Measurements from ENCODE around the gene RUFY3.
"Not testable (repeated sequence)": the region's sequence is repeated elsewhere in the genome, so short reads cannot be mapped to it uniquely, and the experiment has no call there.

The RUFY3 gene

DNA sequence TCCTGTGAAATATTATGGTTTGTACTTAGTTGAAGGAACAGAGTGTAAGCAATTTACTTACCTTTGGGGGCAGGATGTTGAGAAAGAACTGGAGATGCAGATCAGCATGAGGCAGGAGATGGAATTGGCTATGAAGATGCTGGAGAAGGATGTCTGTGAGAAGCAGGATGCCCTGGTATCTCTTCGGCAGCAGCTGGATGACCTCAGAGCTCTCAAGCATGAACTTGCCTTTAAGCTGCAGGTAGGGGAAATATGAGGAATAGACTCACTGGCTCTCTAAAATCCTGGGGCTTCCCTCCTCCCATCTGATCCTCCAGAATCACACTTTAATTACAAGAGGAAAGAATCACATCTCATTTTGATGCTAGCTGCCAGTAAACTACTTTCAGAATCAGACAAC, 67.0 kb downstream of the RUFY3 start:
- DNase-seq = no peak

DNA sequence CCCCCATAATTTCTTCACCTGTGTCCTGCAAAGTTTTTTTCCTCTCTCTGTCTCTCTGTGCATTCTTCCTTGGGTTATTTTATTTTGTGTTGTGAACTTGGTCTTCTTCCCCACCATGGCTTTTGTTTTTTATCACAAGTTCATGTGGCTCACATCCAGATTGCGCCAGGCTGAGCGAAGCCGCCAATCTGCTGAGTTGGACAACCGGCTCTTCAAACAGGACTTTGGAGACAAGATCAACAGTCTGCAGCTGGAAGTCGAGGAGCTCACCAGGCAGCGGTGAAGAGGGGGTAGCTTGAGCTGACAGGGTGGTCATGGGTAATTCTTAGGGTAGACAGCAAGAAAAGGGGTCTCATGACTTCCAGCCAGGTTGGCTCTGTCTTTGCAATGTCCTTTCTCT, 71.9 kb downstream of the RUFY3 start:
- DNase-seq = no peak

DNA sequence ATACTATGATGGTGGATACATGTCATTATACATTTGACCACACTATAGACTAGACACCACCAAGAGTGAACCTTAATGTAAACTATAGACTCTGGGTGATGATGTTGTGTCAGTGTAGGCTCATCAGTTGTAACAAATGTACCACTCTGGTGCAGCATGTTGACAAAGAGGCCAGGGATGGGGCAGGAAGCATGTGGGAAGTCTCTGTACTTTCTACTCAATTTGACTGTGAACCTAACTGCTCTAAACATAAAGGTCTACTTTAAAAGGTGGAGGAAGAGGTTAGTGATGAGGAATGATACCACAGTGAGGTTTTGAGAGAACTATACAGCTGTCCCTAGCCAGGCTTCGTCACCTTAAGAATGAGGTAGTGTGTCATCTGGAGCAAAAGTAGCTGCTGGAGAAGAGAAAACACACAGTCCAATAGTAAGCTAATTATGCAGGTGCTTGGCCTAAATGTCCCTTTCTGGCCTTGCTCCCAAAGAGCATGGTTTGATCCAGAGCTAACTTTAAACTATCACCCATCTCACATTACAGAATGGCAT, 79.6 kb downstream of the RUFY3 start:
- DNase-seq = no peak

DNA sequence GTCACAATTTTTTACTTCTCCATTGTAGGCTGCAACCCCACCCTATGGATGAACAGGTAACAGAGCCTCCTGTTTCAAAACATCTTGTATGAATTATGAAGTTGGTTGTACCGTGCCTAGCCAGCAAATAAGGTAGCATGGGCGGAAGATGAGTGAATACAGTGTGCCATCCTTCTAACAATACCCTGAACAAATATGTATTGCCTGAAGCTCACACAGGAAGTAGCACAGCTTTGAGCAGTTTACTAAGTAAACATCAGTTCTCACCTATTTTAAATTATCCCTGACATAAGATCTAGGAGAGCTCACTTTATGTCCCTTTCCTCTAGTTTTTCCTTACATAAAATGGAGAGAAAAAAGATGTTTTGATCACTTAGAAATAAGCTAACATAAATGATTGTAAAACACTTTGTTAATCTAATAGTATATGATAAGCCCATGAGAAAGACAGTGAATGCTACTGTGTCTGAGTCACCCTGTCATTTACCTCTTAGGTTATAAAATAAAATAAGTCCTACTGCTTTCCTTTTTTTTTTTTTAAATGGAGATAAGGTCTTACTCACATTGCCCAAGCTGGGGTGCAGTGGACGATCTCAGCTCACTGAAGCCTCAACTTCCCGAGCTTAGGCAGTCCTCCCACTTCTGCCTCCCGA, 81.3 kb downstream of the RUFY3 start:
- DNase-seq = no peak

DNA sequence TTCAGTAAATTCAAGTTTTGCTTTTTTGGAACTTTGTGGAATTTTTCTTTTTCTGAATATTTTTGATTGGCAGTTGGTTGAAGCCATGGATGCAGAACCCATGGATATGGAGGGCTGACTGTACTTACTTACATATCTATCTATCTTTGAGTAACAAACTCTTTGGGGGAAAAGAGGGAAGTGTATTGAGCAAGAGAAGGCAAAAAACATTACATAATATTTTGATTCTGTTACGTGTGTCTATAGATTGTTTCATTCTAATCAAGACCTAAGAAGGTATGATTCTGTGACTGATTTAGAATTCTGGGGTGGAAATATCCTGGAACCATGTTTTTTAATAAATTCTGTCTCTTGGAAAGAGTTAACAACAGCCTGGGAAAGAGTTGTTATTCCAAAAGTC, 86.4 kb downstream of the RUFY3 start:
- DNase-seq = no peak

DNA sequence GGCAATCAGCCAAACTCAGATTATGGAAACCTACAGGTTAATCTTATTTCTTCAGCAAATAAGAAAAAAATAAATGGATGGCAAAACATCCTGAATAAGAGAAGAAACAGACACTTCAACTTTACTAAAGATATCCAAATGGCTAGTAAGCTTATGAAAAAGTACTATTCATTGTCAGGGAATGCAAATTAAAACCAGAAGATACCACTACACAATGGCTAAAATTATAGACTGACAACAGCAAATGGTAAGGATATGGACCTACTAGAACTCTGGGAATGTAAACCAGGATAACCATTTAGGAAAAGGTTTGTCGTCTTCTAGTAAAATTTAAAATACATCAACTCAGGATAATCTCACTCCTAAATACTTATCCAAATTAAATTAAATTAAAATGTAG, 93.6 kb downstream of the RUFY3 start:
- no peak for DNase-seq

DNA sequence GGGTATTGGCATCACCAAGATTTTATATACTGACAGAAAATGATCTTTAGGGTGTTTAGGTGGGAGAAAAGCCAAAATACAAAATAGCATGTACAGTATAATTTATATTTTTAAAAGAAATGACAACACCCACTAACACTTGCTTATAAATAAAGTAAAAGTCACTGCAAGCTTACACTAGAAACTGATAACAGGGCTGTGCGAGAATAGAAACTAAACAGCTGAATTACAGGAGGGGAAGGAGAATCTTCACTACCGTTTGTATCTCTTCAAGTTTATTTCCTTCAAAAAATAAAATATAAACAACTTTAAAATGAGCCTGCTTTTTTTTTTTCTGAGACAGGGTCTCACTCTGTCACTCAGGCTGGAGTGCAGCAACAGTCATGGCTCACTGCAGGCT, 95.1 kb downstream of the RUFY3 start:
- no peak for DNase-seq

DNA sequence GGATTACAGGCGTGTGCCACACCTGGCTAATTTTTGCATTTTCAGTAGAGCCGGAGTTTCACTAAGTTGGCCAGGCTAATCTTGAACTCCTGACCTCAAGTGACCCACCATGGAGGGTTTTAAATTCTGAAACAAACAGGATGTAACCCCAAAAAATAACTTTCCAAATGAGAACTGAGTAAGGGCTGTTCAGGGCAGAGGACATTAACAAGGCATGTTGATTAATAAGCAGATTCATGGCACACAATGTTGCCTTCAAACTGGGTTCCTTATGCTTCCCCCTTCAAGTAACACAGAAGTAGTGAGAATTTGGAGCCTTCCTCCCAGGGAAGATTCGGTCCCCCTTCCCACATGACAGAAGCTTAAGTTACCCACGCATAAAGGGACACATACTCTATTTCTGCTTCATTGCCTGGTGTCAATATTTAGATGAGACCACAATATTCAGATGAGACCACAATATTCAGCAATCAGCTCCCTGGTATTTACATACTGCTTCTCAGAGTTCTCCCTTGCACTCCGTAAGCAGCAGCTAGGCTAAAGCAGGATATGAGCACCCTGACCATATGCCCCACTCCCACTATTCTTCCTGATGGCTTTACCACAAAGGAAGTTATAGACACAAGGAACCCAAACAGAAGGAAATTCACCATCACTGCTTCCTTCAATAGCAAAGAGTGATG, 96.5 kb downstream of the RUFY3 start:
- no peak for DNase-seq

DNA sequence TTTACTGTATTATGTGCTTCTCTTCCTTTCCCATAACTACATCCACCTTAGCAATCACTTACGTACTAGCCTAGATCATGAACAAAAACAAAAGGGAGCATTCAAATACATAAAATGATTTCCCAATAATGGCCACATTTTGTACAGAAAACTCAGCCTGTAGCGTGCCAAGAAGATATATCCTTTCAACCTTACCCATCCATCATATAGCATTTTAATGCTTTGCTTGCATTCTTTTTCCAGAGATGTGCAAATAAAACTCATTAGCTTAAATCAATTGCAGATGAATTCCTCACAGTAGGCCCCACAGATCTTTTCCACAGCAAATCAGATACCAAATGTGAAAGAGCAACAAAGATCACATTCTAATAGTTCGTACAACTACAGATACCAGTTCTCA, 97.2 kb downstream of the RUFY3 start:
- DNase-seq = no peak

DNA sequence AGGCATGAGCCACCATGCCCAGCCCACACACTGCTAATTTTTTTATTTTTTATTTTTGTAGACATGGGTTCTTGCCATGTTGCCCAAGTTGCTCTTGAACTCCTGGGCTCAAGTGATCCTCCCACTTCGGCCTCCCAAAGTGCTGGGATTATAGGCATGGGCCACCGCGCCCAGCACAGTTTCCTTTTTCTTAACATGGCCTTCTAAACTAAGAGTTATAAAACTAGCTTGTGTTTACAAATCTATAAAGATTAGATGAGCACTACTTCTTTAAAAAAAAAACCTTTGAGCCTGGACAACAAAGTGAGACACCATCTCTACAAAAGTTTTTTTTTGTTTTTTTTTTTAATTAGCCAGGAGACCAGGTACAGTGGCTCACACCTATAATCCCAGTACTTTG, 107.3 kb downstream of the RUFY3 start:
- no peak for DNase-seq

DNA sequence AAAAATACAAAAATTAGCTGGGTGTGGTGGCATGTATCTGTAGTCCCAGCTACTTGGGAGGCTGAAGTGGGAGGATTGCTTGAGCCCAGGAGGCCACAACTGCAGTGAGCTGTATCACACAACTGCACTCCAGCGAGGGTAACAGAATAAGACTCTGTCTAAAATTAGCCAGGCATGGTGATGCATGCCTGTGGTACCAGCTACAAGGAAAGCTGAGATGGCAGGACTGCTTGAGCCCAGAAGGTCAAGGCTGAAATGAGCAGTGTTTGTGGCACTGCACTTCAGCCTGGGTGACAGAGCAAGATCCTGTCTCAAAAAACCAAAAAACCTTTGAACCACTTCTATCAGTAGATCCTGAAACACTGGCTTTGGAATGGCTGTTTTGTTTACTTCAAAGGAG, 107.7 kb downstream of the RUFY3 start:
- DNase-seq = no peak

DNA sequence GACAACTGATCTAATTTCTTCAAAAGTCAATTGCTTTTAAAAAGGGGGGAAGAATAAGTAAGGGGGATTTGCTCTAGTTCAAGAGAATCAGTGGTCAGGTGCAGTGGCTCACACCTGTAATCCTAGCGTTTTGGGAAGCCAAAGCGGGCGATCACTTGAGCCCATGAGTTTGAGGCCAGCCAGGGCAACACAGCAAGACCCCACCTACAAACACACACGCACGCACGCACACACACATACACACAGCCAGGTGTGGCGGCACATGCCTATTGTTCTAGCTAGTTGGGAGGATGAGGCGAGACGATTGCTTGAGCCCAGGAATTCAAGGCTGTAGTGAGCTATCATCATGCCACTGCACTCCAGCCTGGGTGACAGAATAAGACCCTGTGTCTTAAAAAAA, 108.3 kb downstream of the RUFY3 start:
- no peak for DNase-seq

DNA sequence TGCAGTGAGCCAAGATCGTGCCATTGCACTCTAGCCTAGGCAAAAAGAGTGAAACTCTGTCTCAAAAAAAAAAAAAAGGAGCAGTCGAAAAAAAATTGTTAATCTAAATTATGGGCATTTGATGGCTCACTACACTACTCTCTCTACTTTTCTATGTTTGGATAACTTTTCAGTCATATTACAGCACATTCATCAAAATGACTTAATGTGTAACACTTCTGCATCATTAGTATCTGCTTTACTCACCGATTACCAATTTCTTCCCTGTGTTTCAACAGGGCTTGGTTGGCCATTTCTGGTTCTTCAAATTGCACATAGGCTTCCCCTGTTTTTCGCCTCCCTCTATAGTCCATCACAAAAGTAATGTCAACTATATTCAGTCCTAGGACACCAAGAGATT, 109.5 kb downstream of the RUFY3 start:
- DNase-seq = no peak

DNA sequence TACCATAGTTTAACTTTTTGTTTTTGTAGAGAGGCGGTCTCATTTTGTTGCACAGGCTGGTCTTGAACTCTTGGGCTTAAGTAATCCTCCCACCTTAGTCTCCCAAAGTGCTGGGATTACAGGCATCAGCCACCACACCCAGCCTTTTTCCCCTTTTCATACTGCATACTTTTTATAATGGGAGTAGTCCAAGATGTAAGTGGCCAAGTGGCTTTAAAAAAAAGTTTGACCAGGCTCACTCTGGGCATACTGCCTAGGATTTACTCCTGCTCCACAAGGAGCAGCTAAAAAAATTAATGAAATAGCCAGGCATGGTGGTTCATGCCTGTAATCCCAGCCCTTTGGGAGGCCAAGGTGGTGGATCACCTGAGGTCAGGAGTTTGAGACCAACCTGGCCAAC, 111.9 kb downstream of the RUFY3 start:
- DNase-seq = no peak

DNA sequence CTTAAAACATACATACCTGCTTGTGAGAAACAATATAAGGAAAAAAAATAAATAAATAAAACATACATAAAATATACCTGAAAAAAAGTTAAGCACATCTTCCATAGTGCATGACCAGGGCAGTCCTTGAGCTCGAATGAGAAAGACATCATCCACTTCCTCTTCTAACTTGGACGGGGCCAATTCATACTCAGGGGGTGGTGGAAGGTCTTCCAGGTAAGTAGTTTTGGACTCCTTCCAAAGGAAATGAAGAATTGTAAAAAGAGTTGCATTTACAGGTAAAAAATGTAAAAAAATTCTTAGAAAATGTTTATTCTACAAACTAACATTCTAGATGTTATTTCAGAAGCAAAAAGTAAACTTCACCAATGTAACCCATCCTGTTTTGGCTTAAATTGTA, 114.3 kb downstream of the RUFY3 start:
- DNase-seq = no peak

DNA sequence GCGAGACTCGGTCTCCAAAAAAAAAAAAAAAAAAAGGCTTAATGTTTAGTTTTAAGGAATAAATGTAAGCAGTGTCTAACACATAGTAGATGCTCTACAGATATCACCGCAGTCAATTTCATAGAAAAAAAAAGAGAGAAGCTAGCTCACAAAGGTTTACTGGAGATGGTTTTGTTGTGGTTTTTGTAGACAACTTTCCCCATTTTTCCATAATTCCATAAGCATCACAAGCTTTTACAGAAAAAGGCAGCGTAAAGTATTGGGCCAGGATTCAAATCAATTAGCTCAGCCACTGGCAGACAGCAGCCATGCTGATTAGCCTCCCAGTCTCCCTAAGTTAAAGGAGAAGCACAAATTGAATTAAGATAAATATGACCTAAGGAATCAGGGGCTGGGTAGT, 116.4 kb downstream of the RUFY3 start:
- DNase-seq = no peak

DNA sequence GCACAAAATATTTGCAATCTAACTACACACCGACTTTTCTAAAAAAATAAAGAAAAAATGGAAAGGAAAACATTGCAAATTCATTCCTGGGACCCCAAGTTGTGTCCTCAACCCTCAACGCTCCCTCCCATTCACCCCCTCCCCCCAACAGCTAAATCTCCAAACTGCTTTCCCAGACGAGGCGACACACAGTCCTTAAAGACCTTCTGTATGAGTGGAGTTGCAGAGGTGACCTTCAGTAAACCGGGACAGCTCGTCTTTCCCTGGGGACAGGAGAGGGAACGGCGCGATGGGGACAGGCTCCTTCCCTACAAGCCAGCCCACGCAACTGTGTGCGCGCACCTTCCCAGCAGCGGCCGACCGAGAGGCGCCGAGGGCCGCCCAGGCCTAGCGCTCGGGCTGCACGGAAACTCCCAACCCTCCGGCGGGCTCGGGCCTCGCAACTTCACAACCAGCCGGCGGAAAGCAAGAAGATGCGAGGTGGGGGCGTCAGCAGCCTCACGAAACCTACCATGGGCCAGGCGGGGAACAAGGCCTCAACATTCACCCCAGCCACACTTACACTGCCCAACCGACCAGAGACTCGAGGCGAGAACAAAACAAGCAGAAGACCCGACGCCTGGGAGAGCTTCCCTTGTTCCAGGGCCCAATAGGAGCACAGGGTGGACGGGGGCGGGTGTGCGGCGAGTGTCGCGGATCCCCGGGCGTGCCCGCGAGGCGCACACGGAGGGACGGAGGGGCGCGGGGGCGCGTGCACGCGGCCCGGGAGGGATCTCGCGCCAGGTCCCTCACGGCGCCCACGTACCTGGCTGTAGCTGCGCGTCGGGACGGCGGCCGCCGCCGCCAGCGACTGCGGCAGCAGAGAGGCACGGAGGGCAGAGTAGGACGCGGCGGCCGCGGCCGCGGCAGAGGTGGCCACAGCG, 117.2 kb downstream of the RUFY3 start:
- no peak for DNase-seq

DNA sequence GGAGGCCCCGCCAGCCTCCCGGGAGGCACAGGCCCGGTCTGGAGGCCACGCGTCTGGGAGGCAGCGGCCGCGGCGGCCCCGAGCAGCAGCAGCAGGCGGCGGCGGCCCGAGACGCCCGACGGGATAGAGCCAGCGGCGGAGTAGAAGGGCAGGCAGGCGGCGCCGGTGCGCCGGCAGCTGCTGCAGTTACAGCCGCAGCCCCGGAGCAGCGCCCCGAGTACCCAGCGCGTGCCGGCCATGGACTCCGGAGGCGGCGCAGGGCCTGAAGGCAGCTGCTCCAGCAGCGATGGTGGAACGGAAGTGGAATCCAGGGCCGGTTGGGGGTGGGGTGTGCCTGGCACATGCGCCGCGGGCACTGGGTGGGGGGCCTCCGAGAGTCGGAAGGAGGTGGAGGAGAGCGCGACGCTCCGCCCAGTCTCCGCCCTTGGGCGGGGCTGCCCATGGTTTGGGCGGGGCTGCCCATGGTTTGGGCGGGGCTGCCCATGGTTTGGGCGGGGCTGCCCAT, 117.9 kb downstream of the RUFY3 start, which contains the start of gene GRSF1:
GRSF1 (minus strand) TSS at position 302 of the 505 bp plus-strand sequence; CDS start at position 239, 63 bp downstream.
- DNase-seq = peak; percentile 10

DNA sequence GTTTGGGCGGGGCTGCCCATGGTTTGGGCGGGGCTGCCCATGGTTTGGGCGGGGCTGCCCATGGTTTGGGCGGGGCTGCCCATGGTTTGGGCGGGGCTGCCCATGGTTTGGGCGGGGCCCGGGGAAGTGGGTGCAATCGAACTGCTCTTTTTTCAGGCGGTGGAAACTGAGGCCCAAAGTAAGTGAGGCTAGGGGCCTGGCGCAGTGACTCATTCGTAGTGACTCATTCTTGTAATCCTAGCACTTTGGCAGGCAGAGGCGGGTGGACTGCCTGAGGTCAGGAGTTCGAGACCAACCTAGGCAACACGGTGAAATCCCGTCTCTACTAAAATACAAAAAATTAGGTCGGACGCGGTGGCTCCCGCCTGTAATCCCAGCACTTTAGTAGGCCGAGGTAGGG, 118.4 kb downstream of the RUFY3 start:
- not testable (repeated sequence) for DNase-seq

DNA sequence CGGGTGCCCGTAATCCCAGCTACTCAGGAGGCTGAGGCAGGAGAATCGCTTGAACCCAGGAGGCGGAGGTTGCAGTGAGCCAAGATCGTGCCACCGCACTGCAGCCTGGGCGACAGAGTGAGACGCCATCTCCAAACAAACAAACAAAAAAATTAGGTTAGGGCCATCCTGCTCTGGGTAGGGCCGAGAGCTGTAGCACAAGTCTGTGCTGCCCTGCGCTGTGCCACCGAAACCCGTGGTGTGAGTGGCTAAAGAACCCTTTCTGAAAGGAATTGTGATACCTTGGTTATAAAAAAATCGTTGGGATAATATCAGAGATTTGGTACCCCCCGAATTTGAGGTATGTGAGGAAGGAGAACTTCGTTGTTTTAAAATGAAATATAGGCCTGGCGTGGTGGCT, 118.9 kb downstream of the RUFY3 start:
- not testable (repeated sequence) for DNase-seq

DNA sequence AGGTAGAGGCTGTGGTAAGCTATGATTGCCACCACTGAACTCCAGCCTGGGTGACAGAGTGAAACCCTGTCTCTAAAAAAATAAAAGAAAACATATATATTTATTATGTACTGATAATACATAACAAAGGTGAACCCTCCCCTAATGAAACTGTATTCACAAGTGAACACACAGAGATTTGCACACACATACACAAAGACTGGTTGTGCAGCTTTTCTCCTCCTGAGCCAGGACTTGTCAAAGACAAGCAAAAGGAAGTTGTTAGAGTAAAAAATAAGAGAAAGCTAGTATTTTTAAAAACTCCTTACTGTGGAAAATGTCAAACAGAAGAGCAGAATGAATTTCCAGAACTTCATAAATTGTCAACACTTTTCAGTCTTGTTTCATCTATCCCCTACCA, 119.4 kb downstream of the RUFY3 start:
- DNase-seq = no peak

DNA sequence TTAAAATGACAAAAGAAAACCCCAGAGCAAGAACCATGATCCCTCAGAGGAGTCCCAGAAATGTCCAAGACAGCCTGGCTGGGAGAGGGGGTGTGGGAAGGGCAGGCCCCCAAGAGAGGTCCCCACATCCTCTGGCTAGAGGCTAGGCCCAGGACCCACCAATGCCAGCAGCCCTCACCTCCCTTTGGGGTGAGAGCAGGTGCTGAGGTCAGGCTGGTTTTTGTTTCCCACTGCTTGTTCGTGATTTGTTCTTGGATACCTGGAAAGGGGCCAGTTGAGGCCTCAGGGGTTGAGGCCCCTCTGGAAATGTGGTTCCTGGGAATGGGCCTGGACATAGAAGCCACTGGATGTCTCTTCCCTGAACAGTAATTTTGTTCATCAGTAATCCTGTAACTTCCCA, 120.2 kb downstream of the RUFY3 start:
- no peak for DNase-seq

DNA sequence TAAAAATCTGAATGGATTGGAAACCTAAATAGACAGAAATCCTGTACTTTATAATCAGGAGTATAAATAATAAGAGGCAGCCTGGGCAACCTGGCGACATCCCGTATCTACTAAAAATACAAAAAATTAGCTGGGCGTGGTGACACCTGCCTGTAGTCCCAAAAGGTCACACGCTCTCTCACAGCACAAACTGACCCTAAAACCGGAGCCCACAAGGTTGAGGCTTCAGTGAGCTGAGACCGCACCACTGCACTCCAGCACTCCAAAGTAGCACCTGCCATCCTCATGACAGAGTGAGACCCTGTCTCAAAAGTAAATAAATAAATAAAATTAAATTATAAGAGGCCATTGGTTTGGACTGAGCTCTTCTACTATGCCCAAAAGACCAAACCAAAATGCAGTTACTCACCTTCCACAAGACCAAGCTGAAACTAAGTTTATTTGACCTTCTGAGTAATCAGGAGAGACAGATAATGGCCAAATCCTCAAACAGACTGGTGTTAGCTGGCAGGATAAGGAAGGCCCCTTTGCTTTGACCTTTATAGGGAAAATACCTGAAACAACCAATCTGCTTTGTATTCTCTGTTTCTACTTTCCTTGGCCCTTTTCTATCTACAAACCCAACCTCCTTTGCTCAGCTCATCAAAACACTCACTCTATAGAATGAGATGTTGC, 121.1 kb downstream of the RUFY3 start:
- no peak for DNase-seq

Measured in NCI-H524 treated with DMSO at 0.1 percent for 48 hours (cell line).